ENCODE results near the gene ATP5F1D. TPM values are rescaled to one million over a fixed set of nuclear protein-coding genes. Genes with fewer than 3 reads are reported as not detected.

The ATP5F1D gene
- total and polyA plus RNA-seq, 2 of the 13 experiments (the other 11 are each of a cell fraction or from before 2014, with no cell fraction given) = 39.4 to 78.7 TPM

- no peak; the same call in 1 of the 2 replicates for TF ChIP-seq PLSCR1 (CRISPR knock-in tag; IDR thresholded peaks at IDR 0.05; ENCODE audit: borderline replicate concordance)
- peak; percentile 82; the same call in 1 of the 2 replicates for TF ChIP-seq YEATS2 (CRISPR knock-in tag; IDR thresholded peaks at IDR 0.05; ENCODE audit: borderline replicate concordance)
- TF ChIP-seq ZNF710 (CRISPR knock-in tag; IDR thresholded peaks at IDR 0.05; ENCODE audit: borderline replicate concordance) = peak; percentile 76
- no peak; the same call in 1 of the 2 replicates for TF ChIP-seq ZBTB26 (CRISPR knock-in tag; IDR thresholded peaks at IDR 0.05; ENCODE audit: borderline replicate concordance)
- peak; percentile 86 for TF ChIP-seq ZNF501 (CRISPR knock-in tag; IDR thresholded peaks at IDR 0.05)
- no peak for TF ChIP-seq MTA3 (CRISPR knock-in tag; IDR thresholded peaks at IDR 0.05)
- TF ChIP-seq MAFG (CRISPR knock-in tag; IDR thresholded peaks at IDR 0.05) = no peak
- peak; percentile 73; the same call in 1 of the 2 replicates for TF ChIP-seq ZNF230 (CRISPR knock-in tag; IDR thresholded peaks at IDR 0.05)
- peak; percentile 30 for TF ChIP-seq MXD3 (CRISPR knock-in tag; IDR thresholded peaks at IDR 0.05)
- no peak for TF ChIP-seq KDM5A (IDR thresholded peaks at IDR 0.05; ENCODE audit: borderline replicate concordance, low read length)
- peak; percentile 37; the same call in 1 of the 2 replicates for TF ChIP-seq TFDP1 (CRISPR knock-in tag; IDR thresholded peaks at IDR 0.05; ENCODE audit: borderline replicate concordance)
- peak; percentile 33; the same call in 1 of the 2 replicates for TF ChIP-seq MTERF4 (CRISPR knock-in tag; IDR thresholded peaks at IDR 0.05)
- TF ChIP-seq ARID4A (CRISPR knock-in tag; IDR thresholded peaks at IDR 0.05; ENCODE audit: borderline replicate concordance) = peak; percentile 80; the same call in 1 of the 2 replicates
These were observed 49.4 kb downstream of the ATP5F1D start (continued) for GRCh38 chr19:1290703-1291651.

All from HepG2 (cell line).